Calu3 (cell line): ENCODE results near the gene CD276. TPM values are rescaled to one million over a fixed set of nuclear protein-coding genes. Genes with fewer than 3 reads are reported as not detected.

Source experiments
- BruUV-seq: library from RNA; stranded (reverse); fragments of 400-500 nt; replicated peaks from 2 replicates; lab custom pipeline; 2021; lab: Mats Ljungman, UMichigan
- CTCF ChIA-PET: fragments of 300-600 bp; sonication (Branson Sonifier 250); formaldehyde crosslinking; loops from one replicate; lab custom pipeline; 2022; ENCODE audit warnings: antibody characterized with exemption; lab: Charles Lee
- DNase-seq: peaks from one replicate; pipeline ENCODE4 v3.0.0; 2022
- H3K27ac Mint-ChIP-seq: one replicate; pipeline ENCODE4 v1.8.0; 2022; ENCODE audit warnings: mixed read lengths; ENCODE audit not compliant: unreplicated experiment
- H3K27me3 Mint-ChIP-seq: one replicate; pipeline ENCODE4 v1.8.0; 2022; ENCODE audit warnings: mixed read lengths; ENCODE audit not compliant: unreplicated experiment
- H3K36me3 Mint-ChIP-seq: one replicate; pipeline ENCODE4 v1.8.0; 2022; ENCODE audit warnings: mild to moderate bottlenecking, moderate library complexity, mixed read lengths; ENCODE audit not compliant: insufficient read depth, unreplicated experiment
- H3K4me1 Mint-ChIP-seq: one replicate; pipeline ENCODE4 v1.8.0; 2022; ENCODE audit warnings: mild to moderate bottlenecking, low read depth, mixed read lengths; ENCODE audit not compliant: unreplicated experiment
- H3K4me3 Mint-ChIP-seq: one replicate; pipeline ENCODE4 v1.8.0; 2022; ENCODE audit warnings: mild to moderate bottlenecking, low read depth, moderate library complexity, mixed read lengths; ENCODE audit not compliant: unreplicated experiment
- H3K9me3 Mint-ChIP-seq: one replicate; pipeline ENCODE4 v1.8.0; 2022; ENCODE audit warnings: low read depth, mixed read lengths; ENCODE audit not compliant: unreplicated experiment
- CTCF ChIP-seq: fragments of 200-600 bp; IDR thresholded peaks from one replicate; pipeline ENCODE4 v1.8.0; 2022; ENCODE audit warnings: antibody characterized with exemption; ENCODE audit not compliant: unreplicated experiment
- intact Hi-C: fragments of 100-400 bp; cut with micrococcal nuclease; formaldehyde crosslinking; loops from one replicate; pipeline ENCODE4 v1.10.0; 2022; ENCODE audit not compliant: unreplicated experiment
- total RNA-seq: library from RNA; stranded (reverse); gene quantifications from 2 replicates; pipeline ENCODE4 v1.2.3, GENCODE V29; 2022

CD276 gene
- total RNA-seq, 1 experiment from 2014 or later = 84.6 TPM

GRCh38 chr15:73756947-73757513, 72.8 kb downstream of the CD276 start:
- H3K36me3 Mint-ChIP-seq = no peaks in the 10 kb centered on the region
- no peaks in the 10 kb centered on the region for H3K4me1 Mint-ChIP-seq
- TF ChIP-seq CTCF = no peak
- intact Hi-C loops = no loop called here
- BruUV-seq = no TSS peak
- no peak for DNase-seq
- no peak overlapping the region for H3K4me3 Mint-ChIP-seq
- CTCF ChIA-PET = interaction anchor here (0.9 to 1.1 kb wide), 2 partner anchors 35 to 184 kb away, joined by 3 read pairs; no protein-coding TSS in a partner anchor
- H3K27me3 Mint-ChIP-seq = peaks cover 36% of the 10 kb centered on the region
- H3K27ac Mint-ChIP-seq = no peak overlapping the region
- no peaks in the 10 kb centered on the region for H3K9me3 Mint-ChIP-seq

GRCh38 chr15:73757571-73757970, 73.4 kb downstream of the CD276 start:
- peaks cover 36% of the 10 kb centered on the region for H3K27me3 Mint-ChIP-seq
- no peaks in the 10 kb centered on the region for H3K36me3 Mint-ChIP-seq
- no TSS peak for BruUV-seq
- DNase-seq = no peak
- no peaks in the 10 kb centered on the region for H3K9me3 Mint-ChIP-seq
- TF ChIP-seq CTCF = no peak
- intact Hi-C loops = no loop called here
- CTCF ChIA-PET = interaction anchor here (0.9 to 1.1 kb wide), 2 partner anchors 35 to 184 kb away, joined by 3 read pairs; no protein-coding TSS in a partner anchor
- H3K4me3 Mint-ChIP-seq = no peak overlapping the region
- no peaks in the 10 kb centered on the region for H3K4me1 Mint-ChIP-seq
- no peak overlapping the region for H3K27ac Mint-ChIP-seq

- no peak overlapping the region for H3K27ac Mint-ChIP-seq
- CTCF ChIA-PET = no interaction called here
- no peaks in the 10 kb centered on the region for H3K9me3 Mint-ChIP-seq
- no peaks in the 10 kb centered on the region for H3K36me3 Mint-ChIP-seq
- intact Hi-C loops = no loop called here
- no TSS peak for BruUV-seq
- H3K4me1 Mint-ChIP-seq = no peaks in the 10 kb centered on the region
- DNase-seq = no peak
- H3K4me3 Mint-ChIP-seq = no peak overlapping the region
- H3K27me3 Mint-ChIP-seq = peaks cover 31% of the 10 kb centered on the region
- no peak for TF ChIP-seq CTCF
These were observed 74.3 kb downstream of the CD276 start for GRCh38 chr15:73758461-73758860.

GRCh38 chr15:73760330-73761329, 76.4 kb downstream of the CD276 start:
- no TSS peak for BruUV-seq
- Mint-ChIP-seq H3K4me3 (no peak overlapping the region), H3K27ac (no peak overlapping the region), H3K27me3 (peaks cover 17% of the 10 kb centered on the region), H3K4me1 (no peaks in the 10 kb centered on the region), H3K9me3 (no peaks in the 10 kb centered on the region), H3K36me3 (no peaks in the 10 kb centered on the region)
- intact Hi-C loops = no loop called here
- no peak for DNase-seq
- CTCF ChIA-PET = interaction anchor here (0.6 kb wide), 1 partner anchor 41 kb away, joined by 3 read pairs; no protein-coding TSS in a partner anchor
- TF ChIP-seq CTCF = no peak
